NCI-H226 (cell line): ENCODE results near the gene MICAL3.
"Not testable (repeated sequence)": the region's sequence is repeated elsewhere in the genome, so short reads cannot be mapped to it uniquely, and the experiment has no call there.

Experiments used
- DNase-seq: peaks from one replicate; pipeline ENCODE4 v3.0.0-alpha.2; 2015

Gene MICAL3

GRCh38 chr22:18031695-18032454, 7.5 kb upstream of the MICAL3 start:
- DNase-seq, result peak; percentile 87

- DNase-seq, result no peak
Measured at GRCh38 chr22:18029686-18030267, 5.4 kb upstream of the MICAL3 start.

- DNase-seq, result no peak
Measured at GRCh38 chr22:18028817-18029527, 4.6 kb upstream of the MICAL3 start.

GRCh38 chr22:18025898-18026297, 1.5 kb upstream of the MICAL3 start:
- DNase-seq, result not testable (repeated sequence)

GRCh38 chr22:18024956-18025720, 777 bp upstream of the MICAL3 start:
- no peak for DNase-seq

GRCh38 chr22:18023509-18024275, 669 bp downstream of the MICAL3 start:
- DNase-seq, result peak; percentile 59

GRCh38 chr22:18022876-18023275, 1.5 kb downstream of the MICAL3 start:
- no peak for DNase-seq

GRCh38 chr22:18021431-18021830, 2.9 kb downstream of the MICAL3 start:
- DNase-seq, result no peak

- not testable (repeated sequence) for DNase-seq
Measured at GRCh38 chr22:18020743-18021142, 3.6 kb downstream of the MICAL3 start.

GRCh38 chr22:18013947-18014346, 10.4 kb downstream of the MICAL3 start:
- no peak for DNase-seq

- no peak for DNase-seq
Measured at GRCh38 chr22:18013436-18013835, 10.9 kb downstream of the MICAL3 start.

GRCh38 chr22:18012531-18012930, 11.8 kb downstream of the MICAL3 start:
- peak; percentile 64 for DNase-seq

GRCh38 chr22:18010266-18010665, 14.1 kb downstream of the MICAL3 start:
- no peak for DNase-seq

GRCh38 chr22:18008136-18008535, 16.2 kb downstream of the MICAL3 start:
- DNase-seq, result no peak

GRCh38 chr22:18005201-18005926, 19.0 kb downstream of the MICAL3 start:
- DNase-seq, result no peak

GRCh38 chr22:18001894-18002315, 22.5 kb downstream of the MICAL3 start:
- not testable (repeated sequence) for DNase-seq

GRCh38 chr22:18001040-18001893, 23.1 kb downstream of the MICAL3 start:
- peak; percentile 82 for DNase-seq

- DNase-seq, result no peak
Measured at GRCh38 chr22:18000441-18001039, 23.8 kb downstream of the MICAL3 start.

- no peak for DNase-seq
Measured at GRCh38 chr22:17999851-18000250, 24.5 kb downstream of the MICAL3 start.

GRCh38 chr22:17998913-17999312, 25.4 kb downstream of the MICAL3 start:
- DNase-seq, result no peak
